GM18909 (cell line): ENCODE data around the gene USP36.

Experiments
- ATAC-seq: cut with Tn5 transposase; IDR thresholded peaks from one replicate; pipeline ENCODE4 v1.9.1; 2021; ENCODE audit warnings: mild to moderate bottlenecking; ENCODE audit not compliant: unreplicated experiment, poor library complexity

Gene USP36

DNA sequence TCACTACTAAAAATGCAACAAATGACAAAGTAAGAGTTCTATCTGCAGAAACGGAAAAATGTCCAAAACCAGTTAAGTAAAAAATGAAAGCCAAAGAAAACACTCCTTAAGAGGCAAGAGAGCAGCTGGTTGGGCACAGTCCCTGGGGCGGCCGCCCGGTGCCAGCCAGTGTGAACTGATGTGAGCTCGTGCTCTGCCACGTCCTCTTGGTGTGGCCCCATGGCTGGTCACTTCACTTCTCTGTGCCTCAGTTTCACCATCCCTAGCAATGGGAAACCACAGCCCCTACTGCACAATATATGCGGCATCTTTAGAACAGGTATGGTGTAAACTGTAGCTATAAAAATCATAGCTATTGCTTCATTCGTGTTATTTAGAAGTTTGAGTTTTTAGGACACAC, 21.2 kb downstream of the USP36 start:
- no peak for ATAC-seq

DNA sequence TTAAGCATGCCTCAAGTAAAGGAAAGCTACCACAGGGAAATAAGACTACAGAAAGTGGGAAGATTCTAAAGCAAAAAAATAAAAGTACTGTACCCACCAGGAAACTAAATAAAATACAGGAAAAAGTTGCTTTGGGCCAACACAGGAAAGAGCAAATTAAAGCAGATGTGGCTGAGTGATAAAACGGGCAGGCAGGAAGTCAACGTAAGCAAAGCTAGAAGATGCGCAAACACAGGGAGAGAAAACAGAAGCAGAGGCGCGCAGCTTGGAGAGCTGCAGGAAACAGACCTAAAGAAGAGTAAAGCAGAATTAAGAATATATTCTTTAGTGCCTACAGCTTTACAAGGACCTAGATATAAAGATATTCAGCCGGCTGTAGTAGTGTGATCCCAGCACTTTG, 21.7 kb downstream of the USP36 start:
- no peak for ATAC-seq

DNA sequence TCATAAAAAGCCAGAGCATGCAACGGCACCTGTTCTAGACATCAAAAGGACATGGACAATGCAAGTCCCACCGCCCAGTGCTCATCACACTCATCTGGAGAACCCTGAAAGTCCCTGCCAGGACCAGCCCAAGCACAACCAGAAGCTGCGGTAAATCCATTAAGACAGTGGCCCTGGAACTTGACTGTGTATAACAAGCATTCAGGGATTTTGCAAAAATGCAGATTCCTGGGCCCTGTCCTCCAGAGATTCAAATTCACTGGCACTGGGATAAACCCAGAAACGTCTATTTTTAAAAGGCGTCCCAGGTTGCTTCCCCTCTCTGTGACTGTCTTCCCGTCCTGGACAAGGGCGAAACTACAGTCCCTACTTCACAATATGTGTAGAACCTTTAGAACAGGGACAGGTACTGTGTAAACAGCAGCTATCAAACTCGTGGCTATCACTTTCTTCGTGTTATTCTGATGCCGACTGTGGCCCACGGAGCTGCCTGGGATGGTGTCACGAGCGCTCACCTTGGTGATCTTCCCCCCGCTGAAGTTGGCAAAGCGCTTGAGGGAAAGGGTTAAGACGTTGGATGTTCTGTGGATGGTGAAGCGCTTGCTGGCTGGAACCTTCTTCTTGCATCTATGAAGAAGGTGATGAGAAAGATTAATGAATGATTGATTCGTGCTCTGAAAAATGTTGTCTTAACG, 22.3 kb downstream of the USP36 start:
- ATAC-seq = no peak

DNA sequence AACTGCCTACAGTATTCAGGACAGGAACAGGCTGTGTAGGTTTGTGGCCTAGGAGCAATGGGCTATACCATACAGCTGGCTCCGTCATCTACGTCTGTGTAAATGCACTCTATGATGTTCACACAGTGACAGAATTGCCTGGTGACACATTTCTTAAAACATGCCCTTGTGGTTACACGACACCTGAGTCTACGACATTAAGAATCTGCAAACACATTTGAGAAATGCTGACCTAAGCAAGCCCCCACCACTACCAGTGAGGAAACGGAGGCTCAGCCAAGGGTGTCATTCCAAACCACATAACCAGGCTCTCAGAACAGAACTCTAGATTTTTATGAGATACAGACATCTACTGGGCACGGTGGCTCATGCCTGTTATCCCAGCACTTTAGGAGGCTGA, 23.5 kb downstream of the USP36 start:
- ATAC-seq = no peak

DNA sequence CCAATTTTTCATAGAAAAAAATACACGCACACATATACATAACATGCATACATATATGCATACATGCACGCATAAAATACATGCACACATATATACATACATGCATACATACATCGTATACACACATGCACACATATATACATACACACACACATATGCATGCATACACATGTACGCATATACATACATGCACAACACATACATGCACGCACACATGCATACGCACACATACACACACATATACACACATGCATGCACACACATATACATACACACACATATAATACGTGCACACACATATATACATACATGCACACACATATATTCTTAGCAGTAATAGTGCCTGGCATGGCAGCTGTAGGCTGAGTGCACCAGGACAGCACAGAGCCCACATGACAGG, 24.9 kb downstream of the USP36 start:
- no peak for ATAC-seq

DNA sequence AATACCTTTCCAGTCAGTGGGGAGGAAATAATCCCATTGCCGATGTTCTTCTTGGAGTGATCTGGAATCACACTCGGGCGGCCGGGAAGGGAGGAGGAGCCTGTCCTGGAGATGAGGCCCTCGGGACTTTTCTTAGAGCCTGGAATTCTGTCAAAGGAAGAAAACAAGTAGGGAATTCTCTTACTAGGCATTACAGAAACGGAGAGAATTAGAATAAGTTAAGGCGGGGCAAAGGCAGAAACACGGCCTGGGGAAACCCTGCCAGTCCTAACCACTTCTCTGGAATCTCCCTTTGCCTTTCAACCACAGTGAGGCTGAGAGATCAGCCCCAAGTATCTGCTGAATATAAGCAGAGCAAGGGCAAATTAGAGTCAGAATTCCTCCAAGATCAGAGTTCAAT, 27.8 kb downstream of the USP36 start:
- ATAC-seq = no peak

DNA sequence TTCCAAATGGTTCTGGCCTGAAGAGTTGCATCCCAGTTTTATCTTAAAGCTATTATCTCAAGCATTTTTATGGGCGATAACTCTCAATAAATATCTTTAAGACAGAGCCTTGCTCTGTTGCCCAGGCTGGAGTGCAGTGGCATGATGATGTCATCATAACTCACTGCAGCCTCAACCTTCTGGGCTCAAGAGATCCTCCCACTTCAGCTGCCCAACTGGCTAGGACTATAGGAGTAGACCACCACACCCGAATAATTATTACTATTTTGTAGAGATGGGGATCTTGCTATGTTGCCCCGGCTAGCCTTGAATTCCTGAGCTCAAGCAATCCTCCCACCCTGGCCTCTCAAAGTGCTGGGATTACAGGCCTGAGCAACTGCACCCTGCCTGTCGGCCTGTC, 32.5 kb downstream of the USP36 start:
- no peak for ATAC-seq

DNA sequence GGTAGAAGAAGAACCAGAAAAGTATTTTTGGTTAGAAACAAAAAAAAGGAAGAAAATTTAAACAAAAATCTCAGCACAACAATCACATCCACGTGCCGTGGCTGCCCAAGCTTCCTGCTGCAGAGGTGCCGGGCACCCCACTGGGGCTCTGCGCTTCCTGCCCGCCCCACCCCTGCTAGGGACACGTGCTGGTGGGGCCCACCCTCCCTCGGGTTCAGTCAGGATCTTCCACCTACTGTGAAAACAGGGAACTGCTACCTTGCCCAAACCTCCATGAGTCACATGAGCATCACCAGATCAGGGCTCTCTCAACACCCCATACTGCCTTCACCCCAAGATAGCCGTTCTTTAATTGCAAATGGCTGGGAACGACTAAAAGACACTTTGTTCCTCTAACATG, 34.2 kb downstream of the USP36 start:
- no peak for ATAC-seq

DNA sequence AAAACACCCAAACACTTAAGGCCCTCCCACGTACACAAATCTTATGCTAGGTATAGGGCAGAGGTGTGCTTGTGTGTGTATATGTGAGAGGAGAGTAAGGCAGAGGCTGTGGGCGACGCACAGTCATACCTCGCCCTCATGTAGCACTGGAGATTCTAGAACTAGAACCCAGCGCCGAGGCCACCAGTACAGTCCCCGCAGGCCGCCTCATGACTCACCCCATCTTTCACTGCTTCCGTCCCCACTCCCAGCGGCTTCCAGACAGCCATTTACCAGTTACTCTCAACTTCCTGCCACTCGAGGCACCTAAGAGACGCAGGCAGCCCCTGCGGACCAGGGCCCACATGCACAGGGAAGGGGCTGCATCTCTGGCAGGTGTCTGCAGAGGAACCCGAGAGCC, 35.3 kb downstream of the USP36 start:
- ATAC-seq = no peak

DNA sequence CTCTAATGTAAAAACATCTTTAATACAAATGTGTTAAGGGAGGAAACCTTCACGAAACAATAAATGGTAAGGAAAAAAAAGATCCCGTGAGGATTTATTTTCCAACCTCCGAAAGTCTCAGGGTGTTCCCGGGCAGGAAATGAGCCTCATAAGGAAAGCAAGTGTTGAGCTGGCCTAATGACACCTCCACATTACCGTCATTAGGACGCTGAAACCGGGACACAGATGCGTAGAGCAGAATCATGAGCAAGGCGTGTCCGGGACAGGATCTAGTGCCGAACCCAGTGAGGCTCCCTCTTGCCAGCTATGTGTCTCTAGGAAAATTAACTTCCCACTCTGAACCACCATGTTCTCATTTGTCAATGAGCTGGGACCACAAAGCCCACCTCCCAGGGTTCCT, 35.8 kb downstream of the USP36 start:
- no peak for ATAC-seq

DNA sequence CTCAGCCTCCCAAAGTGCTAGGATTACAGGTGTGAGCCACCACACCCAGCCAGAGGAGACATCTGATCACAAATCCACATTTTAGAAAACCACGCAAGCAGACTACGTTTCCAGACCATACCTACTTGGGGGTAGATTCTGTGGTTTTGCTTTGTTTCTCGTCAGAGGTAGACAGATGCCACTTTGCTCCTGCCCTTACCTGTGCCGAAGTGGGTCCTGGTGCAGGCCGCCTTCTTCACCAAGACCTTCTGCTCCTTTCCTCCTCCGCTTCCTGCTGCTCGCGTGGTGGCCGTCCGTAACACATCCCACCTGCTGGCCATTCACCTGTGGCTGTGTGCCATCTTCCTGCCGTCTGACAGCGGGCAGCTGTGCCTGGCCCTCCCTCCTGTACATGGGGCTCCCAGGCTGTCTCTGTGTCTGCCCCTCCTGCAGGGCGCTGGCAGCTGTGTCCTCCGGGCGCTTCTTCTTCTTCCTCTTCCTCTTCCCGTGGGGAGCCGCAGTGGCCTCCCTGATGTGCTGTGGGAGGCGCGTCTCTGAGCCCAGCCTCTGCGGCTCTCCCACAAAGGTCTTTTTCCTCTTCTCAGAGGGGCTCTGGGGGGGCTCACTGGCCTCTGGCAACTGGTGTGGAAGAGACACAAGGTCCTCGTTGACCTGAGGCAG, 37.3 kb downstream of the USP36 start:
- ATAC-seq = no peak

DNA sequence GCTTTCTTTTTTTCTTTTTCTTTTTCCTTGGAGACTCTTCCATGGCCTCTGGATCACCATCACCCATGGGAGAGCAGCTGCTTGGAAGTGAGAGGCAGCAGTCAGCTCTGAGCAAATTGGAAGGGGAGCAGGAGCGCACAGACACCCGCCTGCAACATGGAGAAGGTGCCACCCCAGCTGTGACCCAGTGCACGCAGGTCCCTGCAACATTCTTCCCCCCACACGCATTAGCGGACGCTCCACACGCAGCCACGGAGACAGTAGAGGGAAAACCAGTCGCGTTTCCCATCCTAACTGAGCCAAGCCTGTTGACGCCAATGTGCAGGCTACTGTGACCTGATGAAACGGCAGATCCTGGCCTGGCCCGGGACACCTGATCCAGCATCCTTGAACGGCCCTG, 38.2 kb downstream of the USP36 start:
- no peak for ATAC-seq

DNA sequence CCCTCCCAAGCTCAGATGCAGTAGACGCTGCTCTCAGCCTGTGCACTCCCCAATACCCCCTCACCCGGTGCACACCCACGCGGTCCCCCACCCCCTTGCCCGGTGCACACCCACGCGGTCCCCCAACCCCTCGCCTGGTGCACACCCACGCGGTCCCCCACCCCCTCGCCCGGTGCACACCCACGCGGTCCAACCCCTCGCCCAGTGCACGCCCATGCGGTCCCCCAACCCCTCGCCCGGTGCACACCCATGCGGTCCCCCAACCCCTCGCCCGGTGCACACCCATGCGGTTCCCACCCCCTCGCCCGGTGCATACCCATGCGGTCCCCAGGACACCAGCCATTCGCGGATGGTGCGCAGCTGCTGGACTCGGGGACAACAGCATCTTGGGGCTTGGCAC, 38.6 kb downstream of the USP36 start:
- ATAC-seq = no peak

DNA sequence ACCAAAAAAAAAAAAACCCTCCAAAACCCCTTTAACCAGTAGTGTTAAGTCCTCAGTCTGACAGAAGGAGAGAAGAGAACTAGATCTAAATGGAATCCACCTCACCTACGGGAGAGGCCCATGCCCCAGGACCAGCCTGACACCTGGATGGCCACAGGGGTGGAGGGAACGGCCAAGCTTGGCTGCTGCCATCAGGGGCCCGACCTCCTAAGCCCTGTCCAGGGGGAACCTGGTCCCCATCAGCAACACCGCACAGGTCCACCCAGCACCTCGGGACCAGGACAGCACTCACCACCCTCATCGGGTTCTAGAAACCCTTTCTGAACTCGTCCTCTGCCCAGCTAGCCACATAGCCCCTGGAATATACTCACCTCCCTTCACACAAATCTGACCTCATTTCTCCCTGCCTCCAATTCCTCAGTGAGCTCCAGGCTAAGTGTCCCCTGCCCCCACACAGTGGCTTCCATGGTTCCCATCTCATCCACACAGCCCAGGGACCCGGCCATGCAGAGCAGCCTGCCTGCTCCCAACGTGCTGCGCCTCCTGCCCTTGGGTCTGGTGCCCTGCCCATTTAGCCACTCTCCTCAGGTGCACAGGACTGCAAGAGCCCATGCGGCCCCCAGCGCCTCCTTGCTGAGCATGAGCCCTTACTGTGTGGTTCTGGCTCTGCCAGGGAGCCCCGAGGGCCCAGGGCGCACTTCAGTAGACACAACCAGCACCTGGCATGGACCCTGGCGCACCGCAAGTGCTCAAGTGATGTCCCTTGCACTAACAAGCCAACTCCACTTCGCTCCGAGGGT, 40.3 kb downstream of the USP36 start:
- ATAC-seq = no peak

DNA sequence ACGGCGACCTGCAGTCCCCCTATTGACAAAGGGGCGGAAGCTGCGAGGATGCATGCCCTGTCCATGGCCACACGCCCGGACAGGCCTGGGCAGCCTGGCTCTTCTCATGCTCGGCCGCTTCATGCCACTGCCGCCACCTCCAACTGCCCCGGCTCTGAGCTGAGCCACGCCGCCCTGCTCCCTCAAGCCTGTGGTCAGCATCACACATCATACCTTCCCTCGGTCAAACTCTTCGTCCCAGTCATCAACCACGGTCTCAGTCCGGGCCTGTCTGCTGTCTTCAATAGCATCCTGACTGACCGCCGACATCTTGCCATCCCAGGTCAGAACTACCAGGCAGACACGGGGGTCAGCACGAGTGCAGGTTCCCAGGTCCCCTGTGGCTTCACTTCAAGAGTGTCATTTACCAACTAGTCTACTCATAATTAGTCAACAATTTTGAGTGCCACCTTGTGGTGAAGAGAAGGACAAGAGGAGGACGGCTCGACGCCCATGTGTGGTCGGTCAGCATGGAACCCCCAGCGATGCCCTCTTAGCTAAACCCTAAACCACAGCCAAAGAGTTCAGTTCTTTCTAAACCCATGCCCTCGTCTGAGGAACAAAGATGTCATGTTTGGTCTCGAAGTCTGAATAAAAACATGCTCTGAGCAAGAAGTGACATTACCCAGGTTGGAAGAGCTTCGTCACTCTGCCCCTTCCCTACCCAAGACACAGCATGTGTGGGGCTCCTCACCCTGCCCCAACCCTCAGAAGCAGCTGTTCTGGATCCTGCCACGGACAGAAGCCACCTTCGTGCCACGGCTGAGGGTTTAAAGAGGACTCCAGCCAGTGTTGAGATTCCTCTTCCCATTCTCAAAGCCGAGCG, 41.7 kb downstream of the USP36 start:
- ATAC-seq = no peak

DNA sequence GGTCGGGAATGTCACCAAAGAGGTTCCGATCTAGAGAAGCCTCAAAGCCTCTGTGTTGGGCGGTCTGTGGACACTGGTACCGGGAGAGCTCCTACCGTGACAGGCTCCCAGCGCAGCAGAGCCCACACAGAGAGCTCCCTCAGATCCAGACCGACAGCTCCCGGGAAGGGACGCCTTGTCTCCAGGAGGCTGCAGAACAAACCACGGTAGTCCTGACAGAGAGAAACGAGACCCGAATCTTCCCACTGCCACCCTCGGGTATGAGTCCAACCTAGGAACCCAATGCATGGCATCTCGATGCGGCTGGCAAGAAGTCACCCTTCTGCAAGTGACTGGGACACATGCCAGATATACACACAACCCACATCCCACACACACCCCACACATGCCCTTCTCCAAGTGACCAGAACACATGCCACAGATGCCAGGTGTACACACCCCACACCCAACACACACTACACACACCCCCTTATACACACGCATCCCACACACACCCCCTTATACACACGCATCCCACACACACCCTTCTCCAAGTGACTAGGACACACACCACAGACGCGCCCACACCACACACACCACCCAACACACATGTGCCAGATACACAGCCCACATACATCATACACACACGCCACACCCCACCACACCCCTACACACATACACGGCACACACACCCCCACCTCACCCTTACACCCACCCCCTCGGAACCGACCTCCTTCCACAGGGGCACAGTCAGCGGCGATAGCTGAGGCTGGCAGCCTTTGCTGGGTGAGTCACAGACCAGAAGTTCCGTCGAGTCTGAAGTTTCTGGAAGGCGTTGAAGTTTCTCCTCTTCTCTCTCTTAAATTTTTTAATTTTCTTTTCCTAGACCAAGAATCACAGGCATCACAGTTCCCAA, 42.7 kb downstream of the USP36 start:
- ATAC-seq = no peak

DNA sequence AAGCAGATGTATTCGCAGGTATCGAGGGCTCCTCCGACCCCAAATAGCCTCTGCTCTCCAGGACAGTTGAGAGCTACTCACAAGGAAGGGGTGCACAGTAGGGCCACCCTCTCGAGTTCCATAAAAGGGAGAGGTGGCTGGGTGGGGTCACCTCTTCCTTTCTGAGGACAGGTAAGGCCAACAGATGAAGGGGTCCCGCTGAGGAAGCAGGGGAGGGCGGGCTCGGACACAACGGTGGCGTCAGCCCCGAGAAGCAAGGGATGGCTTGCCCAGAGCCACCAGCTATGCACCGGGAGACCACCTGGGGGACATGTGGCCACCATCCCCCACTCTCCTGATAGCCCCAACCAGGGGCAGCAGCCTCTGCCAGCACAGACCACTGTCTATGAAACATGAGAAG, 43.4 kb downstream of the USP36 start:
- no peak for ATAC-seq

DNA sequence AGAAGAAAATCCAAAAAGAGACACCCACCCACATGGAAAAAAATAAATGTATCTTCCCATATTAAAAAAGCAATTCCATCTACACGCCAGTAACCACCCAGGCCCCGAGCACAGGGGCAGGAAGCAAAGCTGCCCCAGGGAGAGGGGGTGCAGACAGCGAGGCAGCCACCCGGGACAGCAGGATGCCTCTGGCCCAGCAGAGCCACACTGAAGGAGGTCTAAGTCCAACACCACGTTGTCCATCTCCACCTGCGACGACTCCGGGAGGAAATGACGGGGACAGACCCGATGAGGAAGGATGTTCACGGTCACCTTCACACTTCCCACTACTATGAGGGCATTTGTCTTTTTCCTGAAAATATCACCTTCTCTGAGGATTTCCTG, 44.1 kb downstream of the USP36 start:
- no peak for ATAC-seq

DNA sequence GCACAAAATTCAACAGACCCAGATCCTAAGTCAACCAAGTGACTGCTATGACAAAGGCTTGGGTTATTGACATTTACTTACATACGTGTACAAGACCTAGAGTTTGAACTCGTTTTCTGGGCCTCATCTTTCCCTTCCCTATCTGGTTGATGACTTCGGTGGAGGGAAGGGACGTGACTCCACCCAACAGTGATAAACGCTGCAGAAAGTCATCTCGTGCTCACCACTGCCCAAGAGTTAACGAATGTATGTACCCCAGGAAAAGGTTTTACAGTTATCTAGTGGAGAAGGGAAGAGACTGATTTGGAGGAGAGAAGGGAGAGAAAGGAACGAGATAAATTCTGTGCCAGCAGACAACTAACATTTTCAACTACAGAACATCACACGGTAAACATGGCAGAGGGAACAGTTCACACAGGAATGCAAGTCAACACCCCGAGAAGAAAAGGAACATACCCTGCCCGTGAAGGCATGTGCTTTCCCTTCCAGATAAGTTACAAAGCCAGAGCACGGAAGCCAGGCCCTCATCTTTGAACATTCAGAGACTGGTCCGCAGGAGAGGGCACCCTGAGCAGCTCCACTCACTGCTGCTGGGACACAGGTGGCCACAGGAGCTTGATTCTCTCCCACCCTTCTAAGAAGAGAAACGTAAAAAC, 44.6 kb downstream of the USP36 start:
- no peak for ATAC-seq
